ENCODE data around the gene PAX2.

PAX2 gene

GRCh38 chr10:100859484-100859763 is 114.0 kb downstream of the PAX2 start:
- H3K27ac ChIP-seq (ENCODE audit: low read depth, low read length, severe bottlenecking): no peak overlapping the region
- no peaks in the 10 kb centered on the region for H3K4me1 ChIP-seq (ENCODE audit: control insufficient read depth, insufficient read depth, low read length, poor library complexity, severe bottlenecking)
- WGBS, 2 experiments (ENCODE audit: insufficient coverage in 2 of 2): 57 to 75% methylated on average over 6 of the region's 6 CpGs
- H3K9me3 ChIP-seq (ENCODE audit: control insufficient read depth, low read length): peaks cover 5% of the 10 kb centered on the region
- H3K4me3 ChIP-seq (ENCODE audit: extremely low read depth, insufficient read depth, low read length, poor library complexity, severe bottlenecking): no peak overlapping the region
- H3K36me3 ChIP-seq (ENCODE audit: control insufficient read depth, insufficient read depth, low read length): no peaks in the 10 kb centered on the region

- H3K36me3 ChIP-seq (ENCODE audit: control insufficient read depth, insufficient read depth, low read length): no peaks in the 10 kb centered on the region
- 88 to 96% methylated on average over 4 to 6 of the region's 7 CpGs for WGBS, 2 experiments (ENCODE audit: insufficient coverage in 2 of 2)
These were observed 118.1 kb downstream of the PAX2 start for GRCh38 chr10:100863433-100863832.

GRCh38 chr10:100864036-100864885 is 118.9 kb downstream of the PAX2 start:
- no peaks in the 10 kb centered on the region for H3K9me3 ChIP-seq (ENCODE audit: control insufficient read depth, low read length)
- H3K27ac ChIP-seq (ENCODE audit: low read depth, low read length, severe bottlenecking): no peak overlapping the region
- H3K4me3 ChIP-seq (ENCODE audit: extremely low read depth, insufficient read depth, low read length, poor library complexity, severe bottlenecking): no peak overlapping the region
- H3K4me1 ChIP-seq (ENCODE audit: control insufficient read depth, insufficient read depth, low read length, poor library complexity, severe bottlenecking): no peaks in the 10 kb centered on the region
- H3K36me3 ChIP-seq (ENCODE audit: control insufficient read depth, insufficient read depth, low read length): no peaks in the 10 kb centered on the region
- 93 to 94% methylated on average over 10 to 12 of the region's 24 CpGs for WGBS, 2 experiments (ENCODE audit: insufficient coverage in 2 of 2)

More at GRCh38 chr10:100863433-100863832, 118.1 kb downstream of the PAX2 start:
- Histone ChIP-seq H3K27ac (ENCODE audit: low read depth, low read length, severe bottlenecking) (no peak overlapping the region), H3K9me3 (ENCODE audit: control insufficient read depth, low read length) (no peaks in the 10 kb centered on the region), H3K4me3 (ENCODE audit: extremely low read depth, insufficient read depth, low read length, poor library complexity, severe bottlenecking) (no peak overlapping the region), H3K4me1 (ENCODE audit: control insufficient read depth, insufficient read depth, low read length, poor library complexity, severe bottlenecking) (no peaks in the 10 kb centered on the region)

DNA sequence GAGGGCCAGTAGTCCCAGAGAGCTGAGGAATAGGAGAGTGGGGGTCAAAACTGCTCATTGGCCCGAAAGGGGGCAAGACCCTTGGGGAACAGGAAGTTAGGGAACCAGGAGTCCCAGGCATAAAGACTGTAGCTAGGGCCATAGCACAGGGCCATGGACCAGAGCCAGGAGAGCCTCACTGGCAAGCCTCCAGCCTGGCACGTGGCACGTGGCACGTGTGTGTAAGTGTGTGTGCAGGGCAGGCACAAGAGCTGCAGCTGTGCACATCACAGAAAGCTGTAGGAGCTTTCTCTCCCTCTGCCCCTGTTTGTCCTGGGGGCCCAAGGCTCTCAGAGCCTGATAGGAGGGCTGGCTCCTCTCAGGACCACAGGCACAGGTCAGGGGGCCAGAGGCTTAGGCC is 119.6 kb downstream of the PAX2 start:
- Histone ChIP-seq H3K36me3 (ENCODE audit: control insufficient read depth, insufficient read depth, low read length) (no peaks in the 10 kb centered on the region), H3K4me3 (ENCODE audit: extremely low read depth, insufficient read depth, low read length, poor library complexity, severe bottlenecking) (no peak overlapping the region), H3K9me3 (ENCODE audit: control insufficient read depth, low read length) (no peaks in the 10 kb centered on the region), H3K4me1 (ENCODE audit: control insufficient read depth, insufficient read depth, low read length, poor library complexity, severe bottlenecking) (no peaks in the 10 kb centered on the region), H3K27ac (ENCODE audit: low read depth, low read length, severe bottlenecking) (no peak overlapping the region)
- 96 to 97% methylated on average over 4 of the region's 4 CpGs for WGBS, 2 experiments (ENCODE audit: insufficient coverage in 2 of 2)

GRCh38 chr10:100866010-100866409 is 120.6 kb downstream of the PAX2 start:
- 96 to 100% methylated on average over 2 to 4 of the region's 7 CpGs for WGBS, 2 experiments (ENCODE audit: insufficient coverage in 2 of 2)
- H3K27ac ChIP-seq (ENCODE audit: low read depth, low read length, severe bottlenecking): no peak overlapping the region
- H3K4me1 ChIP-seq (ENCODE audit: control insufficient read depth, insufficient read depth, low read length, poor library complexity, severe bottlenecking): no peaks in the 10 kb centered on the region
- no peaks in the 10 kb centered on the region for H3K9me3 ChIP-seq (ENCODE audit: control insufficient read depth, low read length)
- H3K36me3 ChIP-seq (ENCODE audit: control insufficient read depth, insufficient read depth, low read length): no peaks in the 10 kb centered on the region
- no peak overlapping the region for H3K4me3 ChIP-seq (ENCODE audit: extremely low read depth, insufficient read depth, low read length, poor library complexity, severe bottlenecking)

GRCh38 chr10:100866575-100867098 is 121.3 kb downstream of the PAX2 start:
- WGBS, 2 experiments (ENCODE audit: insufficient coverage in 2 of 2): 18 to 25% methylated on average over 12 to 13 of the region's 21 CpGs
- Histone ChIP-seq H3K36me3 (ENCODE audit: control insufficient read depth, insufficient read depth, low read length) (no peaks in the 10 kb centered on the region), H3K4me1 (ENCODE audit: control insufficient read depth, insufficient read depth, low read length, poor library complexity, severe bottlenecking) (no peaks in the 10 kb centered on the region), H3K27ac (ENCODE audit: low read depth, low read length, severe bottlenecking) (no peak overlapping the region), H3K4me3 (ENCODE audit: extremely low read depth, insufficient read depth, low read length, poor library complexity, severe bottlenecking) (no peak overlapping the region), H3K9me3 (ENCODE audit: control insufficient read depth, low read length) (no peaks in the 10 kb centered on the region)

DNA sequence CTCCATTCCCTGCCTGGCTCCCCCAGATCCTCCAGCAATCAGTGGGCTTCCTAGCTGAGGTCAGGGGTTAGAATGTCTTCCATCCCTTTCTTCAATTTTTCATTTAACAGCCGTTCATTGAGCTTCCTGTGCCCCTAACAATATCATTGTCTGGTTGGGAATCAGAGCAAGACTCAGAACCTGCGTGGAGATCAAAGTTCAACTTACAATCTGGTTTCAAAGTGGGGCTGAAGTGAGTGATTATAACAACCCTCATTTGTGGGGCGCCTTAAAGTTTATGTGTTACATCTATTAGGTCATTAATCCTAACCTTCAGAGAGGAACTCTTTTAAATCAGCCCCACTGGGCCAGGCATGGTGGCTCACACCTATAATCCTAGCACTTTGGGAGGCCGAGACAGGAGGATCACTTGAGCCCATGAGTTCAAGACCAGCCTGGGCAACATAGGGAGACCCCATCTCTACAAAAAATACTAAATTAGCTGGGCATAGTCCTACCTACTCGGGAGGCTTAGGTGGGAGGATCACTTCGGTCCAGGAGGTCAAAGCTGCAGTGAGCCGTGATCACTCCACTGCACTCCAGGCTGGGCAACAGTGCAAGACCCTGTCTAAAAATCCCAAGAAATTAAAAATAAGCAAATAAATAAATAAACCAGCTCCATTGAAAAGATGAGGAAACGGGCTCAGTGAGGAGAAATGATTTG is 122.0 kb downstream of the PAX2 start:
- Histone ChIP-seq H3K4me1 (ENCODE audit: control insufficient read depth, insufficient read depth, low read length, poor library complexity, severe bottlenecking) (peaks cover under 1% of the 10 kb centered on the region), H3K27ac (ENCODE audit: low read depth, low read length, severe bottlenecking) (no peak overlapping the region), H3K36me3 (ENCODE audit: control insufficient read depth, insufficient read depth, low read length) (no peaks in the 10 kb centered on the region), H3K4me3 (ENCODE audit: extremely low read depth, insufficient read depth, low read length, poor library complexity, severe bottlenecking) (no peak overlapping the region), H3K9me3 (ENCODE audit: control insufficient read depth, low read length) (no peaks in the 10 kb centered on the region)
- WGBS, 2 experiments (ENCODE audit: insufficient coverage in 2 of 2): 94 to 96% methylated on average over 4 to 6 of the region's 8 CpGs

- H3K27ac ChIP-seq (ENCODE audit: low read depth, low read length, severe bottlenecking): no peak overlapping the region
- no peak overlapping the region for H3K4me3 ChIP-seq (ENCODE audit: extremely low read depth, insufficient read depth, low read length, poor library complexity, severe bottlenecking)
- H3K4me1 ChIP-seq (ENCODE audit: control insufficient read depth, insufficient read depth, low read length, poor library complexity, severe bottlenecking): peaks cover 10% of the 10 kb centered on the region
- H3K9me3 ChIP-seq (ENCODE audit: control insufficient read depth, low read length): no peaks in the 10 kb centered on the region
- H3K36me3 ChIP-seq (ENCODE audit: control insufficient read depth, insufficient read depth, low read length): no peaks in the 10 kb centered on the region
- WGBS, 2 experiments (ENCODE audit: insufficient coverage in 2 of 2): 100% methylated on average over 2 of the region's 3 CpGs; no CpG with 5 or more reads in 1 of the 2 experiments
These were observed 123.0 kb downstream of the PAX2 start for GRCh38 chr10:100868382-100868781.

DNA sequence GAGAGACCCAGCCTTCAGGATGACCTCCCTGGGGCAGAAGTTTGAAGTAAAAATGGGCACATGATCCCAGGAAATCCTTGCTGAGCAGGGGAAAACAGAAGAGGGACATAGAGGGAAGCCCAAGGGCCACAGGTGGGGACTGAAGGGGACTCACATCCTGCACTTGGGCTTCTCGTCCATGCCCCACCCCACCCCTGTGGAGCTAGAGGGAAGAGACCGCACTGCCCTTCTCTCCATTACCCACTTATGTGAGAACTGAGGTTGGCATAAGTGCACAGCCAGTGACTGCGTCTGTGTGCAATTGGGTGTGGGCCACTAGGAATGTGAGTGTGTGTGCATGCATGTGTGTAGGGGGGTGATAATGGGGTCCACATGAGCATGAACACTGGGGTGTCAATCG is 124.0 kb downstream of the PAX2 start:
- Histone ChIP-seq H3K4me1 (ENCODE audit: control insufficient read depth, insufficient read depth, low read length, poor library complexity, severe bottlenecking) (peaks cover 16% of the 10 kb centered on the region), H3K9me3 (ENCODE audit: control insufficient read depth, low read length) (no peaks in the 10 kb centered on the region), H3K4me3 (ENCODE audit: extremely low read depth, insufficient read depth, low read length, poor library complexity, severe bottlenecking) (no peak overlapping the region), H3K36me3 (ENCODE audit: control insufficient read depth, insufficient read depth, low read length) (no peaks in the 10 kb centered on the region), H3K27ac (ENCODE audit: low read depth, low read length, severe bottlenecking) (no peak overlapping the region)
- WGBS, 2 experiments (ENCODE audit: insufficient coverage in 2 of 2): 91 to 96% methylated on average over 2 to 3 of the region's 4 CpGs

GRCh38 chr10:100872034-100872791 is 126.8 kb downstream of the PAX2 start:
- Histone ChIP-seq H3K9me3 (ENCODE audit: control insufficient read depth, low read length) (no peaks in the 10 kb centered on the region), H3K4me3 (ENCODE audit: extremely low read depth, insufficient read depth, low read length, poor library complexity, severe bottlenecking) (no peak overlapping the region), H3K36me3 (ENCODE audit: control insufficient read depth, insufficient read depth, low read length) (no peaks in the 10 kb centered on the region), H3K27ac (ENCODE audit: low read depth, low read length, severe bottlenecking) (no peak overlapping the region), H3K4me1 (ENCODE audit: control insufficient read depth, insufficient read depth, low read length, poor library complexity, severe bottlenecking) (peaks cover 19% of the 10 kb centered on the region)
- 62 to 65% methylated on average over 7 to 10 of the region's 11 CpGs for WGBS, 2 experiments (ENCODE audit: insufficient coverage in 2 of 2)

Measured in mesodermal cell (in vitro differentiated cells).